ENCODE measurements around the gene MUC5B. TPM values are rescaled to one million over a fixed set of nuclear protein-coding genes. Genes with fewer than 3 reads are reported as not detected.

MUC5B gene
- total and polyA plus RNA-seq, 2 donors (not counting 1 experiment from before 2014, with no cell fraction given): not detected

GRCh38 chr11:1206391-1207271 lies 16.2 kb upstream of the MUC5B start:
- WGBS (ENCODE audit: insufficient coverage): 91% methylated on average over 32 of the region's 38 CpGs
- intact Hi-C loops (cut with micrococcal nuclease): no loop called here
- no peak overlapping the region for H3K4me2 ChIP-seq (replicated peaks; ENCODE audit: low read depth, low read length, poor library complexity, severe bottlenecking)
- H3K9me3 ChIP-seq (ENCODE audit: control extremely low read depth in 1 of 3, control insufficient read depth in 2 of 3, insufficient read depth in 1 of 3, low read length in 2 of 3): peaks cover 0 to 26% (median 13%) of the 10 kb centered on the region in 3 donors
- no peak for ATAC-seq (ENCODE audit: low read depth)
- no peaks in the 10 kb centered on the region for H4K20me1 ChIP-seq (ENCODE audit: control insufficient read depth, insufficient read depth, low read length, poor library complexity, severe bottlenecking)
- CTCF ChIA-PET: no interaction called here
- H3K4me3 Mint-ChIP-seq: no peak overlapping the region
- TF ChIP-seq CTCF (IDR thresholded peaks at IDR 0.05) (no peak), EZH2 (IDR thresholded peaks at IDR 0.05; ENCODE audit: borderline replicate concordance, insufficient read depth, low read depth, low read length, poor library complexity, severe bottlenecking) (no peak)
- H3K27me3 ChIP-seq (replicated peaks in 1 of 4; ENCODE audit: control extremely low read depth in 1 of 4, control insufficient read depth in 3 of 4, insufficient read depth in 4 of 4, low read length in 3 of 4): peaks cover 0 to 13% (median 0%) of the 10 kb centered on the region in 4 experiments
- H2AFZ ChIP-seq (ENCODE audit: insufficient read depth, low read depth, low read length, poor library complexity, severe bottlenecking): no peak overlapping the region
- no peaks in the 10 kb centered on the region for H3K4me1 Mint-ChIP-seq
- peaks cover 7% of the 10 kb centered on the region for H3K9me3 Mint-ChIP-seq (ENCODE audit: insufficient read depth)
- H3K9ac ChIP-seq (ENCODE audit: low read length): no peak overlapping the region
- H3K79me2 ChIP-seq (ENCODE audit: control insufficient read depth, insufficient read depth, low read length): no peaks in the 10 kb centered on the region
- POLR2A ChIA-PET: no interaction called here
- H3K27ac ChIP-seq (ENCODE audit: low read length in 2 of 2): no peak overlapping the region
- peaks cover 6% of the 10 kb centered on the region for H3K27me3 Mint-ChIP-seq
- no peak overlapping the region for H3K4me3 ChIP-seq (ENCODE audit: control extremely low read depth in 1 of 5, extremely low read depth in 1 of 5, insufficient read depth in 1 of 5, low read depth in 2 of 5, low read length in 4 of 5)
- no peak for DNase-seq
- H3K27ac Mint-ChIP-seq: no peak overlapping the region
- H3K36me3 ChIP-seq (replicated peaks in 1 of 2; ENCODE audit: control extremely low read depth in 1 of 2, control insufficient read depth in 1 of 2, extremely low read depth in 1 of 2, insufficient read depth in 2 of 2, low read length in 1 of 2): no peaks in the 10 kb centered on the region
- H3K4me1 ChIP-seq (ENCODE audit: control insufficient read depth in 2 of 2, insufficient read depth in 2 of 2, low read length in 2 of 2): peaks cover 0 to 6% of the 10 kb centered on the region in 2 donors

Measured in B cell (primary cell).